Measurements from ENCODE around the gene SH3PXD2A. TPM values are rescaled to one million over a fixed set of nuclear protein-coding genes. Genes with fewer than 3 reads are reported as not detected.

SH3PXD2A gene
- total RNA-seq, 4 donors from 2014 or later: 6.2 to 16.8 (median 11.4) TPM

- peak overlapping the region; percentile 89 to 94 (median 91) for H3K27ac ChIP-seq
- peaks cover 46 to 47% of the 10 kb centered on the region in 2 donors for H3K4me1 ChIP-seq
- intact Hi-C loops (cut with DNase I; ENCODE audit: low total_unique reads): loop anchor here (1.0 to 2.0 kb wide), 2 partner anchors 7 to 44 kb away; no protein-coding TSS in a partner anchor
- H3K36me3 ChIP-seq: no peaks in the 10 kb centered on the region
- peak overlapping the region; percentile 56 to 69 (median 60) for H3K4me3 ChIP-seq
- no peak for TF ChIP-seq CTCF (IDR thresholded peaks at IDR 0.05 in 4 of 5, conservative IDR thresholded peaks at IDR 0.05 in 1 of 5)
- TF ChIP-seq POLR2A (IDR thresholded peaks at IDR 0.05): no peak
- H3K9me3 ChIP-seq: no peaks in the 10 kb centered on the region
- in situ Hi-C loops (cut with MboI; ENCODE audit: low sequenced_read_pairs in 4 of 4): no loop called here
- no peaks in the 10 kb centered on the region for H3K27me3 ChIP-seq
- peak; percentile 8 for ATAC-seq
- no peak for DNase-seq
Observed at GRCh38 chr10:103660364-103661197, 194.8 kb downstream of the SH3PXD2A start.

DNA sequence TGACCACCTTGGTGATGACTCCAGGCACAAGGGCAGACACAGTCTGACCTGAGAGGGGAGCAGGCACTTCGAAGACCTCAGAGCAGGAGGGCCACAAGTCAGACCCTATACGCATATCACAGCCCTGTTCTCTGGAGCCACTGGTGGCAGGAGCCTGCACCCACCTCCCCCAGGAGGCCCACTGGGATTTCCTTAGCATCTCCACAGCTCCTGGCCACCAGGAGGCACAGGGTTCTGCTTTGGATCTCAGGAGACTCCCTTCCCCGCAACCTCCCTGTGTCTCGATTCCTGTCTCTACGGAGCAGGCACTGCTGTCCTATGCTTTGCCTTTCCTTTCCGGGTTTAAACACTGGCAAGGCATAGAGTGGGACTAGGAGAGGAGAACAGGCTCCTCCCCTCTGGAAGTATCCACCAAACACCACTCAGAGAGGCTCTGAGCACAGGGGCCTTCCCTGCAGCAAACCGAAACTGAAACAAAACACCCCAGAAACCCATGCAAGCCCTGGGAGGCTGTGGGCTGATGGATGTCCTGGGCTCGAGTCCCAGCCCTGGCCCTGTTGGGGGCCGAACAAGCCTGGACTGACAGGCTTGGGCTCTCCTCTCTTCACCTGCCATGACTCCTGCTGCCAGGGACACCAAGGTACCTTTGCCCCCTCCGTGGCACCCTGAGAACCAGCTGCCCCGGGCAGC, 195.6 kb downstream of the SH3PXD2A start:
- peaks cover 38 to 40% of the 10 kb centered on the region in 2 donors for H3K4me1 ChIP-seq
- in situ Hi-C loops (cut with MboI; ENCODE audit: low sequenced_read_pairs in 4 of 4) (no loop called here), intact Hi-C loops (cut with DNase I; ENCODE audit: low total_unique reads) (loop anchor here (2.0 kb wide), 1 partner anchor 43 kb away; no protein-coding TSS in a partner anchor)

GRCh38 chr10:103658049-103658577, 197.3 kb downstream of the SH3PXD2A start:
- H3K27ac ChIP-seq: no peak overlapping the region
- ATAC-seq (no peak), DNase-seq (no peak)
- peaks cover 29 to 37% of the 10 kb centered on the region in 2 donors for H3K4me1 ChIP-seq
- H3K27me3 ChIP-seq: no peaks in the 10 kb centered on the region
- TF ChIP-seq CTCF (IDR thresholded peaks at IDR 0.05 in 4 of 5, conservative IDR thresholded peaks at IDR 0.05 in 1 of 5): no peak
- no peak for TF ChIP-seq POLR2A (IDR thresholded peaks at IDR 0.05)
- no peaks in the 10 kb centered on the region for H3K9me3 ChIP-seq
- no peaks in the 10 kb centered on the region for H3K36me3 ChIP-seq
- H3K4me3 ChIP-seq: no peak overlapping the region
- intact Hi-C loops (cut with DNase I; ENCODE audit: low total_unique reads) (no loop called here), in situ Hi-C loops (cut with MboI; ENCODE audit: low sequenced_read_pairs in 4 of 4) (no loop called here)

More for the DNA sequence above, 195.6 kb downstream of the SH3PXD2A start:
- Histone ChIP-seq H3K4me3 (peak overlapping the region; percentile 56 to 69 (median 60)), H3K27ac (peak overlapping the region; percentile 89 to 94 (median 91)), H3K36me3 (no peaks in the 10 kb centered on the region), H3K27me3 (no peaks in the 10 kb centered on the region), H3K9me3 (no peaks in the 10 kb centered on the region)
- TF ChIP-seq POLR2A (IDR thresholded peaks at IDR 0.05) (peak; percentile 26 to 28), CTCF (IDR thresholded peaks at IDR 0.05 in 4 of 5, conservative IDR thresholded peaks at IDR 0.05 in 1 of 5) (no peak)
- DNase-seq (peak; percentile 55 to 75), ATAC-seq (peak; percentile 29 to 64)

GRCh38 chr10:103657061-103657591, 198.2 kb downstream of the SH3PXD2A start:
- in situ Hi-C loops (cut with MboI; ENCODE audit: low sequenced_read_pairs in 4 of 4): no loop called here
- H3K9me3 ChIP-seq: no peaks in the 10 kb centered on the region
- H3K27ac ChIP-seq: no peak overlapping the region
- TF ChIP-seq CTCF (IDR thresholded peaks at IDR 0.05 in 4 of 5, conservative IDR thresholded peaks at IDR 0.05 in 1 of 5) (no peak), POLR2A (IDR thresholded peaks at IDR 0.05) (no peak)
- no peak for ATAC-seq
- no peaks in the 10 kb centered on the region for H3K36me3 ChIP-seq
- H3K4me1 ChIP-seq: peaks cover 36 to 41% of the 10 kb centered on the region in 2 donors
- intact Hi-C loops (cut with DNase I; ENCODE audit: low total_unique reads): no loop called here
- no peak for DNase-seq
- H3K4me3 ChIP-seq: no peak overlapping the region
- H3K27me3 ChIP-seq: no peaks in the 10 kb centered on the region

All from gastrocnemius medialis (tissue), 4 donors.